Panc1 (cell line): Measurements from ENCODE around the gene ATP5F1D. TPM values are rescaled to one million over a fixed set of nuclear protein-coding genes. Genes with fewer than 3 reads are reported as not detected.
A peak's percentile ranks its signal among the peaks of the same experiment; 100 is the strongest.

Source experiments
- ATAC-seq: fragments of 200-7000 bp; cut with Tn5 transposase; 2 replicates; pipeline ENCODE4 v1.9.1; 2020; ENCODE audit warnings: mild to moderate bottlenecking, moderate library complexity
- BruUV-seq: library from RNA; stranded (reverse); fragments of 400-500 nt; replicated peaks from 2 replicates; lab custom pipeline; 2021; lab: Mats Ljungman, UMichigan
- CTCF ChIA-PET: fragments of 300-600 bp; sonication (Branson Sonifier 250); formaldehyde crosslinking; loops from one replicate; lab custom pipeline; 2022; ENCODE audit warnings: antibody characterized with exemption; lab: Charles Lee
- POLR2A ChIA-PET: fragments of 300-600 bp; sonication (Branson Sonifier 250); formaldehyde crosslinking; loops from one replicate; lab custom pipeline; 2022; ENCODE audit warnings: antibody characterized with exemption; lab: Charles Lee
- DNase-seq: peaks from one replicate; pipeline ENCODE4 v3.0.0-alpha.2; 2010; ENCODE audit warnings: low read depth, low spot score
- H3K27ac ChIP-seq: 2 replicates; pipeline ENCODE4 v1.5.1; 2011; ENCODE audit warnings: mild to moderate bottlenecking, low read length, inconsistent platforms
- H3K27me3 ChIP-seq: fragments of 200-500 bp; sonication (Bioruptor generic); 2 replicates; pipeline ENCODE4 v1.6.0; 2014; ENCODE audit warnings: low read length, inconsistent platforms; ENCODE audit not compliant: control insufficient read depth, insufficient read depth
- H3K36me3 ChIP-seq: fragments of 200-500 bp; sonication (Bioruptor generic); 2 replicates; pipeline ENCODE4 v1.5.1; 2014; ENCODE audit warnings: inconsistent platforms, mild to moderate bottlenecking, low read length, moderate library complexity; ENCODE audit not compliant: control insufficient read depth, insufficient read depth
- H3K4me1 ChIP-seq: 2 replicates; pipeline ENCODE4 v1.5.1; 2011; ENCODE audit warnings: inconsistent platforms, mild to moderate bottlenecking, low read length, moderate library complexity; ENCODE audit not compliant: control insufficient read depth, insufficient read depth
- H3K4me3 ChIP-seq, 2 experiments: 2 replicates each; pipeline ENCODE4 v1.5.1; 2011 to 2012; ENCODE audit warnings: low read depth in 2 of 2, low read length in 2 of 2, mild to moderate bottlenecking in 2 of 2, inconsistent platforms in 1 of 2, moderate library complexity in 1 of 2
- H3K9me3 ChIP-seq: fragments of 200-500 bp; sonication (Bioruptor generic); 2 replicates; pipeline ENCODE4 v1.5.1; 2014; ENCODE audit warnings: low read depth, mild to moderate bottlenecking, inconsistent platforms, low read length, moderate library complexity; ENCODE audit not compliant: control insufficient read depth, insufficient read depth
- CTCF ChIP-seq: fragments of 450-650 bp; IDR thresholded peaks from 2 replicates; pipeline ENCODE4 v1.5.1; 2017; ENCODE audit warnings: mild to moderate bottlenecking
- POLR2AphosphoS5 ChIP-seq: IDR thresholded peaks from 2 replicates; pipeline ENCODE4 v1.6.1; 2012; ENCODE audit warnings: mild to moderate bottlenecking, low read depth, low read length, moderate library complexity
- SIN3A ChIP-seq: IDR thresholded peaks from 2 replicates; pipeline ENCODE4 v1.6.1; 2012; ENCODE audit warnings: low read depth, mild to moderate bottlenecking, low read length, moderate library complexity, borderline replicate concordance; ENCODE audit not compliant: insufficient read depth
- TCF7L2 ChIP-seq: IDR thresholded peaks from 2 replicates; pipeline ENCODE4 v1.6.1; 2011; ENCODE audit warnings: mild to moderate bottlenecking, low read depth, low read length, inconsistent platforms
- in situ Hi-C: cut with HindIII; loops from 2 replicates; pipeline ENCODE4 v1.10.0; 2016; ENCODE audit warnings: low sequenced_read_pairs, low pct_unique_long_range_greater_than_20kb
- intact Hi-C: fragments of 100-400 bp; cut with micrococcal nuclease; formaldehyde crosslinking; loops from one replicate; pipeline ENCODE4 v1.10.0; 2022; ENCODE audit not compliant: unreplicated experiment
- total RNA-seq: library from RNA; stranded (reverse); gene quantifications from one replicate; pipeline ENCODE4 v1.2.1, GENCODE V29; 2021; ENCODE audit not compliant: unreplicated experiment

ATP5F1D gene
- total RNA-seq, 1 experiment from 2014 or later = 218 TPM

- H3K9me3 ChIP-seq = no peaks in the 10 kb centered on the region
- BruUV-seq = no TSS peak
- intact Hi-C loops (no loop called here), in situ Hi-C loops (no loop called here)
- no peaks in the 10 kb centered on the region; the same call in 1 of the 2 replicates for H3K36me3 ChIP-seq
- DNase-seq (no peak), ATAC-seq (0 out of 2 replicates have a peak, but pooled peaks have one; percentile 2)
- TF ChIP-seq POLR2AphosphoS5 (peak; percentile 61), CTCF (no peak)
- H3K4me3 ChIP-seq = peak overlapping the region; percentile 60 to 70
- no peaks in the 10 kb centered on the region for H3K27me3 ChIP-seq
- ChIA-PET POLR2A (interaction anchor here (0.5 to 0.6 kb wide), 2 partner anchors 183 to 638 kb away, joined by 3 to 6 read pairs; no protein-coding TSS in a partner anchor), CTCF (interaction anchor here (1.3 kb wide), 1 partner anchor 18 kb away, joined by 4 read pairs; no protein-coding TSS in a partner anchor)
- peak overlapping the region; percentile 95 for H3K27ac ChIP-seq
- peaks cover 63% of the 10 kb centered on the region for H3K4me1 ChIP-seq
Measured at GRCh38 chr19:1261798-1262622, 20.5 kb downstream of the ATP5F1D start.

GRCh38 chr19:1262623-1263123 lies 21.1 kb downstream of the ATP5F1D start:
- peak overlapping the region; percentile 95 for H3K27ac ChIP-seq
- no peak for DNase-seq
- in situ Hi-C loops = no loop called here
- H3K4me1 ChIP-seq = peaks cover 57% of the 10 kb centered on the region
- intact Hi-C loops = no loop called here
- no peaks in the 10 kb centered on the region for H3K27me3 ChIP-seq
- ATAC-seq = no peak
- ChIA-PET POLR2A (interaction anchor here (0.5 to 0.6 kb wide), 2 partner anchors 184 to 637 kb away, joined by 3 to 6 read pairs; no protein-coding TSS in a partner anchor), CTCF (interaction anchor here (1.3 kb wide), 1 partner anchor 18 kb away, joined by 4 read pairs; no protein-coding TSS in a partner anchor)
- H3K4me3 ChIP-seq = peak overlapping the region; percentile 60 to 70
- no peak for TF ChIP-seq CTCF
- TF ChIP-seq TCF7L2 = no peak
- no peak for TF ChIP-seq SIN3A
- no peak for TF ChIP-seq POLR2AphosphoS5
- no peaks in the 10 kb centered on the region; the same call in 1 of the 2 replicates for H3K36me3 ChIP-seq
- no TSS peak for BruUV-seq
- no peaks in the 10 kb centered on the region for H3K9me3 ChIP-seq

GRCh38 chr19:1263188-1263587 lies 21.6 kb downstream of the ATP5F1D start:
- H3K9me3 ChIP-seq = no peaks in the 10 kb centered on the region
- no peak for TF ChIP-seq CTCF
- in situ Hi-C loops = no loop called here
- no peaks in the 10 kb centered on the region; the same call in 1 of the 2 replicates for H3K36me3 ChIP-seq
- peaks cover 52% of the 10 kb centered on the region for H3K4me1 ChIP-seq
- DNase-seq (no peak), ATAC-seq (no peak)
- H3K27ac ChIP-seq = peak overlapping the region; percentile 95
- no peak overlapping the region for H3K4me3 ChIP-seq
- CTCF ChIA-PET = no interaction called here
- BruUV-seq = no TSS peak
- intact Hi-C loops = no loop called here
- no peaks in the 10 kb centered on the region for H3K27me3 ChIP-seq
- POLR2A ChIA-PET = no interaction called here
